SIG-M5 treated with dmso at 0.1 percent for 504 hours (cell line): Measurements from ENCODE around the gene SKOR2.
"Not testable (repeated sequence)": the region's sequence is repeated elsewhere in the genome, so short reads cannot be mapped to it uniquely, and the experiment has no call there.

ENCODE experiments used
- DNase-seq: peaks from one replicate; lab custom pipeline; 2025; ENCODE audit not compliant: unreplicated experiment; lab: John Stamatoyannopoulos, UW

SKOR2 gene

GRCh38 chr18:47203626-47204464 lies 47.6 kb downstream of the SKOR2 start:
- DNase-seq: no peak

- DNase-seq: not testable (repeated sequence)
These were observed 55.5 kb downstream of the SKOR2 start for GRCh38 chr18:47195961-47196360.

DNA sequence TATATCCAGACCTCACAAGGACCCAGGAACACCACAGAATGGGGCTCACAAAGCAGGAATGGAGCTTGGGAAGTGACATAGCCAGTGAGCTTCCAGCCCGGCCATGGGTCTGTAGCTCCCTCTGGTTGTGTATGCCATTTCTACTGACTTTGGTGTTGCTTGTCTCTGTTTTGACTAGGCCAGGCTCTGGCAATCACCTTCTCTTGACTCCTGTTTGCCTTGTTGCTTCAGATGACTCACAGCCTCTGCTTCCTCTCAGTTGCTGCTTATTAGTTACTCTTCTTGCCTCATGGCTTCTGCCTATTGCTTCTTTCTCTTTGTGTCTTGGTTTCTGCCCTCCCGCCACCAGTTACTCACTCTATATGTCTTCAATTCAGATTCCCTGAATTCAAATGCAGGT lies 59.5 kb downstream of the SKOR2 start:
- peak; percentile 24 for DNase-seq

GRCh38 chr18:47187721-47188120 lies 63.7 kb downstream of the SKOR2 start:
- DNase-seq: no peak

DNA sequence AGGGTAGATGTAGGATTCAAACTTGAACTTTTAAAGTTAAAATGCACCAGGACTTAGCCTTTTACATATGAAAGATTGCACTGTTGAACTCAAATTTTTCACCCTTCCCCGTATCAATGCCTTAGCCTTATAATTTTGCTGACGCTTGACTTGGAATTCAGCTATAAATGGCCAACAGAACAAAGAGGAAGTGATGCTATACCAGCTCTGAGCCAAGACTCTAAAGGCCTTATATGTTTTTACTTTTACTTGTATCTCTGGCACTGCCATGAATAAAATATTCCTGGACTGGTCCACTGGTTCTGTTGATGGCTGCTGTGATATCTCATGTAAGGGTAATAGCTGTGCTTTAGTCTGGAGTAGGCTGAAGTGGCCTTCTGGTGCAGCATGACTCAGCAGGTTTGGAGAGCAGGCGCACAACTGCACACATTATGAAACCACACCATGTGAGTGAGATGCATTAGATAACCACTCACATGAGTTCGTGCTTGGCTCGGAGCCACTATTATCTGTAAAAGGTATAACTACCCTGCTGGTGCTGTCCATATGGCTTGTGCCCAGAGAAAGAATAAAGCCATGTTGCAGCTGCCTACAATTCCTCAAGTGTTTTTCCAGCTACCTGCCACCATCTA lies 66.9 kb downstream of the SKOR2 start:
- DNase-seq: peak; percentile 8

DNA sequence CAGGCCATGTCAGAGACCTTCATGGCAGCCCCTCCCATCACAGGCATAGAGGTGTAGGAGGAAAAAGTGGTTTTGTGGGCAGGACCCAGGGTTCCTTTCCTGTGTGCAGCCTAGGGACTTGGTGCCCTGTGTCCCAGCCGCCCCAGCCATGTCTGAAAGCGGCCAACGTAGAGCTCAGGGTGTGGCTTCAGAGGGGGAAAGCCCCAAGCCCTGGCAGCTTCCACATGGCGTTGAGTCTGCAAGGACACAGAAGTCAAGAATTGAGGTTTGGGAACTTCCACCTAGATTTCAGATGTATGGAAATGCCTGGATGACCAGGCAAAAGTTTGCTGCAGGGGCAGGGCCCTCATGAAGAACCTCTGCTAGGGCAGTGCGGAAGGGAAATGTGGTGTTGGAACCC lies 69.3 kb downstream of the SKOR2 start:
- not testable (repeated sequence) for DNase-seq

- no peak for DNase-seq
These were observed 70.7 kb downstream of the SKOR2 start for GRCh38 chr18:47180765-47181164.

DNA sequence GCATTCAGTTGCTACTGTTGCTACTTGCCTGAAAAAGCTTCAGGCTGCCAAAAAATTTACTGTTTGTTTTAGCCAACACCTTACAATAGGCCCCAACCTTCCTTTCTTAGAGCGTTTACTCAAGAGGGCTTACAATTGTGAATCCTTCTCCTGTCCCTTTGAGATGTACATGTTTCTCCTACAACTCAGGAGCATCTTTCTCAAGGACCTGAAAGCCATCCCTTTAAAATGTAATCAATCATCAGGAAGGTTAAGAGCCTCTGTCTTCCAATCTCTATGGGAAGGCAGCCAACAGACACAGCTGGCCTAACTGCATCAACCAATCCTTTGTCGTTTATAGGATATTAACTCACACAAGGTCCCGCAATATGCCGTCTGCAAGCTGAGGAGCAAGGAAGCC lies 71.9 kb downstream of the SKOR2 start:
- no peak for DNase-seq

DNA sequence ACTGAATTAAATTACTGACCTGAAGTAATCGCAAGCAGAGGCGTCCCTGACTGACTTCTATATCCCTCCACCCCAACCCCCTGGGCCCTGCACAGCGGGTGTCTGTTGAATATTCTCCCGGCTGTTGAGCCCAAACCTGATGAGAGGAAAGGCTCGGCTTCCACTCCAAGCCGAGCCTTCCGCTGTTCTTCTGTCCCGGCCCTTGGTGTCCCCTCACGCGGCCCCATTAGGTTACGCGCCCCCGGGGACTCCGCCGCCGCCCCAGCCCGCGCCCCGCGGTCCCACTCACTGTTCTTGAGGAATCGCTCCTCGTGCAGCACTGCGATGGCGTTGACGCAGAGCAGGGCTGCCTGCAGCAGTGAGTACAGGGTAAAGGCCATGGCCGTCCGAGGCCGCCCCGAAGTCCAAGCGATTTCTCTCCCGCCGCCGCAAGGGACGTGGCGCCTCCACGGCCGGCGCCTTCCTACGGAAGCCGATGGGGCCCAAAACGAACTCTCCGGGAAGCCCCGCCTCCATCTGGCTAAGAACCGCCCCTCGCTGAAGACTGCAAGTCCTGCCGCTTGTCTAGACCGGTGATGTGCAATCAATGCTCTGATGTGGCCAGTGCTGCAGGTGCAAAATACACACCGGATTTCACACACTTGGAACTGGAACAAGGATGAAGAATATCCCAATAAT lies 75.4 kb downstream of the SKOR2 start, which contains the start of gene IER3IP1:
Gene IER3IP1 (minus strand): TSS at position 467 of the 678 bp plus-strand sequence. CDS start 87 bp downstream, at position 380.
- DNase-seq: peak; percentile 90

DNA sequence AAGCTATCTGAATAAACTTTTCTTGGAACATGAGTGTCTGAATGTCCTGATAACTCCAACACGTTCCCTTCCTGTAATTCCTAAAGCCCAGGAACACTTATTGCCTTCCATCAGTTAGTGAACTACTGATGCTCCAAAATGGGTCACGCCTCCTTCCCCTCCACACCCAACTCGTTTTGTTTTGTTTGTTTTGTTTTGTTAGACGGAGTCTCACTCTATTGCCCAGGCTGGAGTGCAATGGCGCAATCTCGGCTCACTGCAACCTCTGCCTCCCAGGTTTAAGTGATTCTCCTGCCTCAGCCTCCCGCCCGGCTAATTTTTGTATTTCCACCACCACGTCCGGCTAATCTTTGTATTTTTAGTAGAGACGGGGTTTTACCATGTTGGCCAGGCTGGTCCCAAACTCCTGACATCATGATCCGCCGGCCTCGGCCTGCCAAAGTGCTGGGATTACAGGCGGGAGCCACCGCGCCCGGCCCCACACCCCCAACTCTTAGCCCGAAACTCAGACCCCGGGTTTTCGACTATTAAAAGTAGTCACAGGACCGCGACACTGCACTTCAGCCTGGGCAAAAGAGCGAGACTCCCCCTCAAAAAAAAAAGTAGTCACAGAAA lies 76.1 kb downstream of the SKOR2 start:
- DNase-seq: no peak

- DNase-seq: no peak
These were observed 76.8 kb downstream of the SKOR2 start for GRCh38 chr18:47174545-47175116.

- no peak for DNase-seq
These were observed 79.0 kb downstream of the SKOR2 start for GRCh38 chr18:47172476-47172875.

GRCh38 chr18:47168913-47169312 lies 82.5 kb downstream of the SKOR2 start:
- DNase-seq: no peak

DNA sequence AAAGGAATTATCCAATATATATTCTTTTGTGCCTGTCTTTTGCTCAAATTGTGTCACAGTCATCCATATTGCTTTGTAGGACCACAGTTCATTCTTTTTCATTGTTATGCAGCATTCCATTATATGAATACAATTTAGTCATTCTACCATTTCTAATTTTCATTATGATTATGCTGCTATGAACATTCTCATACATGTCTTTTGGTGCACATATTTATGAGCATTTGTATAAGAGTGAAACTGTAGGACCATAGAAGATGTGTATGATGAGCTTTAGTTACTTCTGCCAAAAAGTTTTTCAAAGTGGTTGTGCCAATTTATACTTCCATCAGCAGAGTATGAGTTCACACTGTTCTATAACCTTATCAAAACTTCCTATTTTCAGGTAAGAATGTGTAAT lies 83.0 kb downstream of the SKOR2 start:
- no peak for DNase-seq

GRCh38 chr18:47166294-47166693 lies 85.2 kb downstream of the SKOR2 start:
- no peak for DNase-seq

- DNase-seq: no peak
These were observed 88.2 kb downstream of the SKOR2 start for GRCh38 chr18:47163241-47163640.

DNA sequence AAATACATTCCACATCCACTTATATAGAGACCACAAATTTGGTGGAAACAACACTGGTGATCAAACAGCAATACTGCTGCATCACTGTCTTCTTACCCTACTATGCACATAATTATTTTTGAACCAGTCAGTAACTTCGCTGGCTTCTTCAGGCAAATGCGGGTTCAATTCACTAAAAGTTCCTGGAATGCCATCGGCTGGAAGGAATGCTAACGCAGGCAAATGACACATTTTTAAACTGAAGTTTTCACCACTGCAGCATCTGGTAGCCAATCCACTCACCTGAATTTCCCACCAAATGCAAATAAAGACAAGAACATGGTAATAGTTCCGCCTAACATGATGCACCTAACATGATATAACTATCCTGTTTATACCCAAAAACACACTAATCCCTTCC lies 91.2 kb downstream of the SKOR2 start:
- no peak for DNase-seq

GRCh38 chr18:47158404-47158803 lies 93.1 kb downstream of the SKOR2 start:
- not testable (repeated sequence) for DNase-seq
